ENCODE results near the gene GBX2. TPM values are rescaled to one million over a fixed set of nuclear protein-coding genes. Genes with fewer than 3 reads are reported as not detected.

GBX2 gene
- total RNA-seq, 4 donors from 2014 or later, result not detected

- no peak for TF ChIP-seq CTCF (IDR thresholded peaks at IDR 0.05; ENCODE audit: low read depth)
Observed at GRCh38 chr2:236166796-236167296, 1.3 kb downstream of the GBX2 start.

GRCh38 chr2:236165842-236166795 lies 2.1 kb downstream of the GBX2 start:
- TF ChIP-seq CTCF (IDR thresholded peaks at IDR 0.05; ENCODE audit: low read depth), result no peak

- TF ChIP-seq CTCF (IDR thresholded peaks at IDR 0.05; ENCODE audit: low read depth), result no peak
Observed at GRCh38 chr2:236164925-236165841, 3.0 kb downstream of the GBX2 start.

- TF ChIP-seq CTCF (IDR thresholded peaks at IDR 0.05; ENCODE audit: low read depth), result no peak
Observed at GRCh38 chr2:236164201-236164924, 3.8 kb downstream of the GBX2 start.

- no peak for TF ChIP-seq CTCF (IDR thresholded peaks at IDR 0.05; ENCODE audit: low read depth)
Observed at GRCh38 chr2:236163471-236164200, 4.5 kb downstream of the GBX2 start.

- no peak for TF ChIP-seq CTCF (IDR thresholded peaks at IDR 0.05; ENCODE audit: low read depth)
Observed at GRCh38 chr2:236162882-236163470, 5.2 kb downstream of the GBX2 start.
